Astrocyte (in vitro differentiated cells and primary cell): ENCODE measurements around the gene KIAA0232. TPM values are rescaled to one million over a fixed set of nuclear protein-coding genes. Genes with fewer than 3 reads are reported as not detected.

Experiments
- DNase-seq: peaks from one replicate; pipeline ENCODE4 v3.0.0-alpha.2; 2010; ENCODE audit warnings: low read depth
- FAIRE-seq: peaks from 2 replicates; lab custom pipeline; 2011; peaks lifted over from hg19 to GRCh38; lab: Jason Lieb, UNC
- H2AFZ ChIP-seq: 2 replicates; pipeline ENCODE4 v1.6.0; 2012; ENCODE audit warnings: low read depth, low read length, inconsistent platforms
- H3K27ac ChIP-seq: 2 replicates; pipeline ENCODE4 v1.5.1; 2011; ENCODE audit warnings: low read depth, low read length, inconsistent platforms
- H3K27me3 ChIP-seq: 2 replicates; pipeline ENCODE4 v1.6.0; 2011; ENCODE audit warnings: low read length, inconsistent platforms; ENCODE audit not compliant: insufficient read depth
- H3K36me3 ChIP-seq: 2 replicates; pipeline ENCODE4 v1.5.1; 2011; ENCODE audit warnings: low read length, inconsistent platforms; ENCODE audit not compliant: insufficient read depth
- H3K4me1 ChIP-seq: 2 replicates; pipeline ENCODE4 v1.5.1; 2011; ENCODE audit warnings: low read length, inconsistent platforms; ENCODE audit not compliant: insufficient read depth
- H3K4me2 ChIP-seq: 2 replicates; pipeline ENCODE4 v1.6.0; 2012; ENCODE audit warnings: low read length, inconsistent platforms
- H3K4me3 ChIP-seq: 2 replicates; pipeline ENCODE4 v1.5.1; 2011; ENCODE audit warnings: low read depth, mild to moderate bottlenecking, low read length, inconsistent platforms; ENCODE audit not compliant: insufficient read depth
- H3K79me2 ChIP-seq: 2 replicates; pipeline ENCODE4 v1.6.0; 2012; ENCODE audit warnings: mild to moderate bottlenecking, low read length, inconsistent platforms; ENCODE audit not compliant: insufficient read depth
- H3K9ac ChIP-seq: 2 replicates; pipeline ENCODE4 v1.6.0; 2012; ENCODE audit warnings: mild to moderate bottlenecking, low read length, inconsistent platforms
- H3K9me3 ChIP-seq: 2 replicates; pipeline ENCODE4 v1.5.1; 2012; ENCODE audit warnings: low read depth, mild to moderate bottlenecking, low read length, inconsistent platforms; ENCODE audit not compliant: insufficient read depth
- H4K20me1 ChIP-seq: 2 replicates; pipeline ENCODE4 v1.6.0; 2012; ENCODE audit warnings: low read length, inconsistent platforms; ENCODE audit not compliant: insufficient read depth
- H3K27ac Mint-ChIP-seq: one replicate; pipeline ENCODE4 v1.8.0; 2021; ENCODE audit warnings: mild to moderate bottlenecking, mixed read lengths; ENCODE audit not compliant: unreplicated experiment
- H3K27me3 Mint-ChIP-seq: one replicate; pipeline ENCODE4 v1.8.0; 2021; ENCODE audit warnings: low read depth, mixed read lengths; ENCODE audit not compliant: unreplicated experiment
- H3K36me3 Mint-ChIP-seq: one replicate; pipeline ENCODE4 v1.8.0; 2021; ENCODE audit warnings: low read depth, mixed read lengths; ENCODE audit not compliant: unreplicated experiment
- H3K4me1 Mint-ChIP-seq: one replicate; pipeline ENCODE4 v1.8.0; 2021; ENCODE audit warnings: low read depth, mixed read lengths; ENCODE audit not compliant: unreplicated experiment
- H3K4me3 Mint-ChIP-seq: one replicate; pipeline ENCODE4 v1.8.0; 2021; ENCODE audit warnings: mild to moderate bottlenecking, moderate library complexity, mixed read lengths; ENCODE audit not compliant: unreplicated experiment
- H3K9me3 Mint-ChIP-seq: one replicate; pipeline ENCODE4 v1.8.0; 2021; ENCODE audit warnings: mild to moderate bottlenecking, mixed read lengths; ENCODE audit not compliant: unreplicated experiment
- EZH2 ChIP-seq: IDR thresholded peaks from 2 replicates; pipeline ENCODE4 v1.6.1; 2012; ENCODE audit warnings: mild to moderate bottlenecking, low read length, inconsistent platforms; ENCODE audit not compliant: insufficient read depth
- total RNA-seq: library from RNA; stranded (reverse); gene quantifications from 2 replicates; pipeline ENCODE4 v1.2.1, GENCODE V29; 2021
- TF ChIP-seq, protein P1 (sequence below): IDR thresholded peaks from 2 replicates; pipeline ENCODE4 v1.5.1; 2011; ENCODE audit warnings: low read depth, mild to moderate bottlenecking, inconsistent platforms, low read length, moderate library complexity; ENCODE audit not compliant: insufficient read depth

The KIAA0232 gene
- total RNA-seq, 1 donor from 2014 or later: 27.6 TPM

DNA sequence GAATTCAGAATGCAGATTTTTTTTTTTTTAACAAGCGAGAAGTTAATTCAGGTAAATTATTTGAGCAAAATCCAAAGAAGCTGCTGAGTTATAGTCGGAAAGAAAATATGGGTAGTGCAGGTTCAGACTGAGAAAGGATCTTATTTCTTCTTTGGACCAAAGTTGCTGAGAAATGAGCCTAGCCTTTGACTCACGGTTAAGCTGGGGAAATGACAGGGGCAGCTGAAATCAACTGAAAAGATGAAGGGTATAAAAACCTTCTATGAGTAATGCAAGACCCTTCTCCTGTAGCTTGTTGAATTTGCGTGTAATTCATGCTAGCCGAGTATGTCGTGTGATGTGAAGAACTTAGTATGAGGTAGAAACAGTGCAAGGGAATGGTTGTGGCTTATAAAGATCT, 63.0 kb downstream of the KIAA0232 start:
- Mint-ChIP-seq H3K9me3 (no peaks in the 10 kb centered on the region), H3K4me3 (no peak overlapping the region), H3K36me3 (peaks cover 21% of the 10 kb centered on the region), H3K27me3 (no peaks in the 10 kb centered on the region), H3K27ac (no peak overlapping the region), H3K4me1 (peaks cover 6% of the 10 kb centered on the region)
- Histone ChIP-seq H3K27ac (no peak overlapping the region), H4K20me1 (peaks cover 34% of the 10 kb centered on the region), H3K79me2 (peaks cover 30% of the 10 kb centered on the region), H3K9me3 (no peaks in the 10 kb centered on the region), H3K27me3 (no peaks in the 10 kb centered on the region), H3K9ac (no peak overlapping the region), H3K4me1 (no peaks in the 10 kb centered on the region), H3K4me3 (no peak overlapping the region), H3K4me2 (no peak overlapping the region), H3K36me3 (peaks cover 4% of the 10 kb centered on the region), H2AFZ (no peak overlapping the region)
- FAIRE-seq: no peak
- DNase-seq: no peak
- TF ChIP-seq, protein P1, sequence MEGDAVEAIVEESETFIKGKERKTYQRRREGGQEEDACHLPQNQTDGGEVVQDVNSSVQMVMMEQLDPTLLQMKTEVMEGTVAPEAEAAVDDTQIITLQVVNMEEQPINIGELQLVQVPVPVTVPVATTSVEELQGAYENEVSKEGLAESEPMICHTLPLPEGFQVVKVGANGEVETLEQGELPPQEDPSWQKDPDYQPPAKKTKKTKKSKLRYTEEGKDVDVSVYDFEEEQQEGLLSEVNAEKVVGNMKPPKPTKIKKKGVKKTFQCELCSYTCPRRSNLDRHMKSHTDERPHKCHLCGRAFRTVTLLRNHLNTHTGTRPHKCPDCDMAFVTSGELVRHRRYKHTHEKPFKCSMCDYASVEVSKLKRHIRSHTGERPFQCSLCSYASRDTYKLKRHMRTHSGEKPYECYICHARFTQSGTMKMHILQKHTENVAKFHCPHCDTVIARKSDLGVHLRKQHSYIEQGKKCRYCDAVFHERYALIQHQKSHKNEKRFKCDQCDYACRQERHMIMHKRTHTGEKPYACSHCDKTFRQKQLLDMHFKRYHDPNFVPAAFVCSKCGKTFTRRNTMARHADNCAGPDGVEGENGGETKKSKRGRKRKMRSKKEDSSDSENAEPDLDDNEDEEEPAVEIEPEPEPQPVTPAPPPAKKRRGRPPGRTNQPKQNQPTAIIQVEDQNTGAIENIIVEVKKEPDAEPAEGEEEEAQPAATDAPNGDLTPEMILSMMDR: no peak
- no peak for TF ChIP-seq EZH2

DNA sequence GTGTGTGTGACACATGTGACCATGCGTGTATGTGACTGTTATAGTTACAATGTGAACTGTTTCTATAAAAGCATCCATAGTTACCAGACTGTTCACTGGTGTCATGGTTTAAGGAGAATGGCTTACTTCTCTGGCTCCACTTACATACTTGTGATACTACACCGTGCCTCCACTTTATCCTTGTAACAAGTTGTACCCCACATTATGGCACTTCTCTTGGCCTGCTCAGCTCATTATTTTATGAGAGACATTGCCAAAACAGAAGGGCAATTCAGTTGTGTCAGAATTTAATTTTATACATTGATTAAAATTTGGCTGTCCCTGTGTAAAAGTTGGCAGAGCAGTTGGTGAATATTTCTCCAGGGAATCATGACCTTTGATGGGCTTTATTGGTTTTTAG, 64.7 kb downstream of the KIAA0232 start:
- Histone ChIP-seq H3K4me3 (no peak overlapping the region), H3K27me3 (no peaks in the 10 kb centered on the region), H3K9ac (no peak overlapping the region), H3K4me2 (no peak overlapping the region), H3K36me3 (peaks cover 4% of the 10 kb centered on the region), H3K79me2 (peaks cover 30% of the 10 kb centered on the region), H3K27ac (no peak overlapping the region), H3K4me1 (no peaks in the 10 kb centered on the region), H3K9me3 (no peaks in the 10 kb centered on the region), H2AFZ (no peak overlapping the region), H4K20me1 (peaks cover 31% of the 10 kb centered on the region)
- Mint-ChIP-seq H3K36me3 (peaks cover 23% of the 10 kb centered on the region), H3K4me1 (no peaks in the 10 kb centered on the region), H3K27me3 (no peaks in the 10 kb centered on the region), H3K4me3 (no peak overlapping the region), H3K27ac (no peak overlapping the region), H3K9me3 (no peaks in the 10 kb centered on the region)
- no peak for FAIRE-seq
- TF ChIP-seq EZH2: no peak
- TF ChIP-seq, protein P1: no peak
- no peak for DNase-seq

DNA sequence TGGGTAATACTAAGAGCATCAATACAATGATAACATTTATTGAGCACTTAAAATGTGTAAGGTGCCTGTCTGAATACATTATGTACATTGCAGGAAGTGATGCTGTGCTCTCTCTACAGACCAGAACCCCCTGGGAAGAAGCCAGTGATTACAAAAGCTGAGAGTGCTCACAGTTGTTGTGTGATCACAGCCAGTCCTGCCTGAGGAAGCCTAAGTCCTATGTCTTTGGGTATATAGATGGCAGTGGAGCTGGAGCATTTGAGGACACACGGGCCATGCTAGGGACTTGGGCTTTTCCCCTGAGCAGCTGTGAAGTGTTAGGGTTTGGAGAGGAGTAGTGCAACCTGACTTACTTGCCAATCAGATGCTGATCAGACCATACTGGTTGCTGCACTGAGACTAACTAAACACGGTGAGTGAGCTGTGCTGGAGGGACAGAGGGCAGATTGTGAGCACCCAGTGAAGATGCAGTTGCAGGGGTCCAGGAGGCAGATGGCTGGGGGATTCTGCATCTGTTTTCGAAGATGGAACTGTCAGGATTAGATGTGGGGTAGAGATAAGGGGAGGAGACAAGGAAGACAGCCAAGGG, 66.3 kb downstream of the KIAA0232 start:
- H3K9ac ChIP-seq: no peak overlapping the region
- no peaks in the 10 kb centered on the region for H3K9me3 Mint-ChIP-seq
- H3K27ac ChIP-seq: no peak overlapping the region
- H3K27me3 ChIP-seq: no peaks in the 10 kb centered on the region
- H2AFZ ChIP-seq: no peak overlapping the region
- H3K9me3 ChIP-seq: no peaks in the 10 kb centered on the region
- H3K4me3 Mint-ChIP-seq: no peak overlapping the region
- H3K4me2 ChIP-seq: no peak overlapping the region
- DNase-seq: no peak
- peaks cover 32% of the 10 kb centered on the region for H3K36me3 Mint-ChIP-seq
- H3K4me1 Mint-ChIP-seq: no peaks in the 10 kb centered on the region
- FAIRE-seq: no peak
- H3K27me3 Mint-ChIP-seq: no peaks in the 10 kb centered on the region
- peaks cover 30% of the 10 kb centered on the region for H3K79me2 ChIP-seq
- H3K36me3 ChIP-seq: peaks cover 4% of the 10 kb centered on the region
- no peak overlapping the region for H3K4me3 ChIP-seq
- TF ChIP-seq, protein P1: no peak
- no peak for TF ChIP-seq EZH2
- H4K20me1 ChIP-seq: peaks cover 31% of the 10 kb centered on the region
- no peaks in the 10 kb centered on the region for H3K4me1 ChIP-seq
- no peak overlapping the region for H3K27ac Mint-ChIP-seq
